HL-60/S4 treated with retinoic acid at 250 ng/mL for 4 days and 3 days (cell line): Measurements from ENCODE around the gene MORC1.

ENCODE experiments used
- in situ Hi-C: fragments of 300-500 bp; cut with MboI; formaldehyde crosslinking; loops from 2 replicates; pipeline ENCODE4 v1.7.0; 2022; ENCODE audit warnings: low sequenced_read_pairs

The MORC1 gene

GRCh38 chr3:109033000-109033660, 84.8 kb downstream of the MORC1 start:
- in situ Hi-C loops, result no loop called here

- in situ Hi-C loops, result no loop called here
These were observed 89.2 kb downstream of the MORC1 start for GRCh38 chr3:109028753-109029152.

GRCh38 chr3:109026821-109027220, 91.1 kb downstream of the MORC1 start:
- in situ Hi-C loops, result no loop called here

GRCh38 chr3:109025896-109026295, 92.0 kb downstream of the MORC1 start:
- in situ Hi-C loops, result no loop called here

- in situ Hi-C loops, result no loop called here
These were observed 94.2 kb downstream of the MORC1 start for GRCh38 chr3:109023656-109024254.

GRCh38 chr3:109023167-109023566, 94.8 kb downstream of the MORC1 start:
- in situ Hi-C loops, result no loop called here

- in situ Hi-C loops, result no loop called here
These were observed 96.4 kb downstream of the MORC1 start for GRCh38 chr3:109021556-109021955.

GRCh38 chr3:109018828-109019227, 99.1 kb downstream of the MORC1 start:
- in situ Hi-C loops, result no loop called here

- in situ Hi-C loops, result no loop called here
These were observed 112.5 kb downstream of the MORC1 start for GRCh38 chr3:109005443-109005842.

- in situ Hi-C loops, result no loop called here
These were observed 119.5 kb downstream of the MORC1 start for GRCh38 chr3:108998436-108998835.

- in situ Hi-C loops, result no loop called here
These were observed 132.1 kb downstream of the MORC1 start for GRCh38 chr3:108985844-108986243.

- in situ Hi-C loops, result no loop called here
These were observed 134.9 kb downstream of the MORC1 start for GRCh38 chr3:108983051-108983450.

GRCh38 chr3:108976058-108976457, 141.9 kb downstream of the MORC1 start:
- in situ Hi-C loops, result no loop called here

GRCh38 chr3:108973019-108973418, 144.9 kb downstream of the MORC1 start:
- in situ Hi-C loops, result no loop called here

GRCh38 chr3:108972482-108972881, 145.5 kb downstream of the MORC1 start:
- in situ Hi-C loops, result no loop called here

GRCh38 chr3:108970561-108970960, 147.4 kb downstream of the MORC1 start:
- in situ Hi-C loops, result no loop called here

- in situ Hi-C loops, result no loop called here
These were observed 151.2 kb downstream of the MORC1 start for GRCh38 chr3:108966773-108967172.

GRCh38 chr3:108959017-108959416, 158.9 kb downstream of the MORC1 start:
- in situ Hi-C loops, result no loop called here

GRCh38 chr3:108953700-108954099, 164.2 kb downstream of the MORC1 start, which contains the start of gene GUCA1C:
Gene GUCA1C (minus strand): TSS chr3:108953879. CDS start chr3:108953762, 117 bp downstream.
- in situ Hi-C loops, result no loop called here

- in situ Hi-C loops, result no loop called here
These were observed 164.7 kb downstream of the MORC1 start for GRCh38 chr3:108953210-108953609.

- in situ Hi-C loops, result no loop called here
These were observed 166.0 kb downstream of the MORC1 start for GRCh38 chr3:108951820-108952501.

GRCh38 chr3:108947855-108948254, 170.1 kb downstream of the MORC1 start:
- in situ Hi-C loops, result no loop called here
